A549 (cell line): ENCODE measurements around the gene ACSL5. TPM values are rescaled to one million over a fixed set of nuclear protein-coding genes. Genes with fewer than 3 reads are reported as not detected.

Source experiments
- ATAC-seq, 2 experiments: fragments of 200-7000 bp in 1 of 2; fragments of >200 bp in 1 of 2; cut with Nextera tagmentation in 1 of 2; cut with Tn5 transposase in 1 of 2; 3 replicates each; pipeline versions ENCODE4 v1.8.0 to v1.9.1; 2018 to 2020; ENCODE audit warnings: mild to moderate bottlenecking in 1 of 2, moderate library complexity in 1 of 2
- CTCF ChIA-PET: fragments of 300-600 bp; sonication (Branson Sonifier 250); formaldehyde crosslinking; extraction: SDS; loops from one replicate; lab custom pipeline; 2021; ENCODE audit warnings: antibody characterized with exemption, inconsistent platforms; lab: Yijun Ruan, JAX
- POLR2A ChIA-PET: fragments of 350-600 bp; formaldehyde crosslinking; extraction: SDS; loops from one replicate; lab custom pipeline; 2021; ENCODE audit warnings: antibody characterized with exemption, inconsistent platforms; lab: Yijun Ruan, JAX
- DNase-seq, 2 experiments: peaks; one replicate each; pipeline versions ENCODE4 v3.0.0 to v3.0.0-alpha.2; 2011 to 2016; ENCODE audit warnings: low read depth in 1 of 2, low spot score in 1 of 2
- FAIRE-seq: peaks from 2 replicates; lab custom pipeline; 2011; peaks lifted over from hg19 to GRCh38; lab: Jason Lieb, UNC
- H3K27ac ChIP-seq, 2 experiments: fragments of >200 bp; sonication (Bioruptor Twin); formaldehyde crosslinking; 3 replicates each; pipeline ENCODE4 v1.5.1; 2016 to 2017
- H3K4me1 ChIP-seq: fragments of >200 bp; sonication (Bioruptor Twin); formaldehyde crosslinking; 3 replicates; pipeline ENCODE4 v1.6.1; 2016
- H3K4me2 ChIP-seq: fragments of >200 bp; sonication (Bioruptor Twin); formaldehyde crosslinking; 3 replicates; pipeline ENCODE4 v1.6.1; 2016
- H3K4me3 ChIP-seq: fragments of >200 bp; sonication (Bioruptor Twin); formaldehyde crosslinking; 3 replicates; pipeline ENCODE4 v1.5.1; 2016
- H3K9me3 ChIP-seq: fragments of >200 bp; sonication (Bioruptor Twin); formaldehyde crosslinking; 3 replicates; pipeline ENCODE4 v1.6.1; 2016
- CBX2 ChIP-seq: fragments of 200-600 bp; sonication (generic); IDR thresholded peaks from 2 replicates; pipeline ENCODE4 v1.6.1; 2016; ENCODE audit warnings: low read depth, mild to moderate bottlenecking, borderline replicate concordance
- CHD2 ChIP-seq: fragments of 150-350 bp; IDR thresholded peaks from 2 replicates; pipeline ENCODE4 v1.6.1; 2014; ENCODE audit warnings: low read length; ENCODE audit not compliant: partially characterized antibody
- EHMT2 ChIP-seq: fragments of 200-600 bp; sonication (generic); IDR thresholded peaks from 2 replicates; pipeline ENCODE4 v1.6.1; 2016; ENCODE audit warnings: antibody characterized with exemption, low read depth, mild to moderate bottlenecking, moderate library complexity
- ESRRA ChIP-seq: fragments of 150-350 bp; IDR thresholded peaks from 2 replicates; pipeline ENCODE4 v1.6.1; 2014; ENCODE audit warnings: mild to moderate bottlenecking, low read length, borderline replicate concordance
- HDAC2 ChIP-seq: fragments of 200-600 bp; sonication (generic); IDR thresholded peaks from 2 replicates; pipeline ENCODE4 v1.6.1; 2016
- JUN ChIP-seq, 2 experiments: fragments of >200 bp; sonication (Bioruptor Twin); formaldehyde crosslinking; IDR thresholded peaks; 2 replicates in 1 of 2; 3 replicates in 1 of 2; pipeline ENCODE4 v1.6.1; 2016 to 2017
- JUNB ChIP-seq: fragments of >200 bp; sonication (Bioruptor Twin); formaldehyde crosslinking; IDR thresholded peaks from 2 replicates; pipeline ENCODE4 v1.6.1; 2016
- KDM1A ChIP-seq: fragments of 200-600 bp; sonication (generic); IDR thresholded peaks from 2 replicates; pipeline ENCODE4 v1.6.1; 2016; ENCODE audit warnings: low read depth, mild to moderate bottlenecking
- KDM5A ChIP-seq: fragments of 200-600 bp; sonication (generic); IDR thresholded peaks from 2 replicates; pipeline ENCODE4 v1.6.1; 2016; ENCODE audit warnings: antibody characterized with exemption, mild to moderate bottlenecking
- MAZ ChIP-seq: fragments of 150-350 bp; IDR thresholded peaks from 2 replicates; pipeline ENCODE4 v1.6.1; 2014; ENCODE audit warnings: antibody characterized with exemption, low read depth, low read length, borderline replicate concordance
- POLR2A ChIP-seq: IDR thresholded peaks from 2 replicates; pipeline ENCODE4 v1.6.1; 2012; ENCODE audit warnings: mild to moderate bottlenecking, low read length
- RARB ChIP-seq: fragments of 250-450 bp; sonication (Bioruptor Pico); IDR thresholded peaks from 2 replicates; pipeline ENCODE4 v1.8.0; 2021; ENCODE audit warnings: mild to moderate bottlenecking, moderate library complexity
- RCOR1 ChIP-seq: fragments of 150-350 bp; IDR thresholded peaks from 2 replicates; pipeline ENCODE4 v1.6.1; 2014; ENCODE audit warnings: antibody characterized with exemption, low read length, low read depth
- RFX5 ChIP-seq: fragments of 450-650 bp; IDR thresholded peaks from 2 replicates; pipeline ENCODE4 v1.7.1; 2014; ENCODE audit warnings: antibody characterized with exemption, mild to moderate bottlenecking, moderate library complexity
- SMC3 ChIP-seq: fragments of >200 bp; sonication (Bioruptor Twin); formaldehyde crosslinking; IDR thresholded peaks from 3 replicates; pipeline ENCODE4 v1.6.1; 2018; ENCODE audit warnings: inconsistent platforms
- TP53 ChIP-seq: fragments of 250-450 bp; sonication (Bioruptor Pico); IDR thresholded peaks from 2 replicates; pipeline ENCODE4 v1.5.0; 2021; ENCODE audit warnings: mild to moderate bottlenecking, moderate library complexity
- ZC3H11A ChIP-seq: fragments of 450-650 bp; IDR thresholded peaks from 2 replicates; pipeline ENCODE4 v1.6.1; 2014; ENCODE audit warnings: antibody characterized with exemption, mild to moderate bottlenecking
- ZSCAN20 ChIP-seq: fragments of 250-450 bp; sonication (Bioruptor Pico); IDR thresholded peaks from 2 replicates; pipeline ENCODE4 v1.8.0; 2022; ENCODE audit warnings: mild to moderate bottlenecking, moderate library complexity
- WGBS: methylation state at CpG from one replicate; pipeline ENCODE4 v1.1.6; 2017; ENCODE audit errors: missing lambda C conversion rate; 5-methylcytosine and 5-hydroxymethylcytosine counted together
- polyA plus RNA-seq, 4 experiments: library from polyadenylated mRNA; depleted of rRNA in 3 of 4; stranded (reverse); fragments of >200 nt; fragmentation: RNase III in 1 of 4; extraction: RNeasy Plus Mini Kit Qiagen cat#74134 plus additional on column Dnase treatment in 1 of 4; gene quantifications; 2 replicates in 3 of 4; 3 replicates in 1 of 4; pipeline ENCODE4 v1.2.3, GENCODE V29; 2011 to 2017
- TF ChIP-seq, protein P1 (sequence below): fragments of 250-450 bp; sonication (Bioruptor Pico); IDR thresholded peaks from 2 replicates; pipeline ENCODE4 v1.5.0; 2020; ENCODE audit warnings: low read depth, mild to moderate bottlenecking, moderate library complexity
- TF ChIP-seq, protein P2 (sequence below): fragments of >200 bp; sonication (Bioruptor Twin); formaldehyde crosslinking; IDR thresholded peaks from 2 replicates; pipeline ENCODE4 v1.6.1; 2016
- TF ChIP-seq, protein P3 (sequence below): fragments of >200 bp; sonication (Bioruptor Twin); formaldehyde crosslinking; IDR thresholded peaks from 3 replicates; pipeline ENCODE4 v1.6.1; 2016
- TF ChIP-seq, protein P4 (sequence below): fragments of 450-650 bp; IDR thresholded peaks from 2 replicates; pipeline ENCODE4 v1.6.1; 2014; ENCODE audit warnings: antibody characterized with exemption
- TF ChIP-seq, protein P5 (sequence below): IDR thresholded peaks from 2 replicates; pipeline ENCODE4 v1.6.1; 2012; ENCODE audit warnings: low read depth, borderline replicate concordance

The ACSL5 gene
- polyA plus RNA-seq, 2 of the 4 experiments (the other 2 are of a cell fraction), result 0.15 to 0.25 TPM

DNA sequence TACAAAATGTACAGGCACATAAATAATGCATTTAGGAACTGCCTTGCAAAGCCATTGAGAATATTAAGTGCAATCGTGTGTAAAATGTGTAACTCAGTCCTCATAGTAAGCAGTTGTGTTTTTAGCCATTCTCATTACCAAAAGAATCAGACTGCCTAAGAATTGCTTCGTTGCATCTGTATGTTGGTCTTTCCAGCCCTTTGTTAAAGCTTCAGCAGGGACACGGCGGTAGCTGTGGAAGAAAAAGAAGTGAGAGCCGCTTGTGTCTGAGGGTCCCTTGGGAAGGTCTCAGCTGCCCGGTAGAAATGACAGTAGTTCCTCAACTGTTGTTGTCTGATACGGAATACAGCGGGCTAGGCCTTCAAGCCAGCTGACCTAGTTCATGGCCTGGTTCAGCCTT is 22.8 kb upstream of the ACSL5 start:
- no peak for ATAC-seq
- Histone ChIP-seq H3K27ac (no peak overlapping the region), H3K4me2 (no peak overlapping the region), H3K4me1 (no peaks in the 10 kb centered on the region), H3K9me3 (no peaks in the 10 kb centered on the region), H3K4me3 (no peak overlapping the region)
- 69% methylated on average over 8 of the region's 8 CpGs for WGBS
- DNase-seq, result no peak
- ChIA-PET POLR2A (no interaction called here), CTCF (interaction anchor here (2.0 kb wide), 1 partner anchor 21 kb away, joined by 4 read pairs; no protein-coding TSS in a partner anchor)
- FAIRE-seq, result no peak
- TF ChIP-seq ESRRA (no peak), KDM1A (no peak), SMC3 (no peak), TP53 (CRISPR knock-in tag) (no peak), HDAC2 (no peak)
- TF ChIP-seq, protein P1, sequence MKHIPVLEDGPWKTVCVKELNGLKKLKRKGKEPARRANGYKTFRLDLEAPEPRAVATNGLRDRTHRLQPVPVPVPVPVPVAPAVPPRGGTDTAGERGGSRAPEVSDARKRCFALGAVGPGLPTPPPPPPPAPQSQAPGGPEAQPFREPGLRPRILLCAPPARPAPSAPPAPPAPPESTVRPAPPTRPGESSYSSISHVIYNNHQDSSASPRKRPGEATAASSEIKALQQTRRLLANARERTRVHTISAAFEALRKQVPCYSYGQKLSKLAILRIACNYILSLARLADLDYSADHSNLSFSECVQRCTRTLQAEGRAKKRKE (CRISPR knock-in tag), result no peak
- TF ChIP-seq, protein P2, sequence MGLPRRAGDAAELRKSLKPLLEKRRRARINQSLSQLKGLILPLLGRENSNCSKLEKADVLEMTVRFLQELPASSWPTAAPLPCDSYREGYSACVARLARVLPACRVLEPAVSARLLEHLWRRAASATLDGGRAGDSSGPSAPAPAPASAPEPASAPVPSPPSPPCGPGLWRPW, result no peak
- TF ChIP-seq, protein P3, sequence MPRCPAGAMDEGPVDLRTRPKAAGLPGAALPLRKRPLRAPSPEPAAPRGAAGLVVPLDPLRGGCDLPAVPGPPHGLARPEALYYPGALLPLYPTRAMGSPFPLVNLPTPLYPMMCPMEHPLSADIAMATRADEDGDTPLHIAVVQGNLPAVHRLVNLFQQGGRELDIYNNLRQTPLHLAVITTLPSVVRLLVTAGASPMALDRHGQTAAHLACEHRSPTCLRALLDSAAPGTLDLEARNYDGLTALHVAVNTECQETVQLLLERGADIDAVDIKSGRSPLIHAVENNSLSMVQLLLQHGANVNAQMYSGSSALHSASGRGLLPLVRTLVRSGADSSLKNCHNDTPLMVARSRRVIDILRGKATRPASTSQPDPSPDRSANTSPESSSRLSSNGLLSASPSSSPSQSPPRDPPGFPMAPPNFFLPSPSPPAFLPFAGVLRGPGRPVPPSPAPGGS, result no peak
- TF ChIP-seq, all 56 proteins: peak for 0

DNA sequence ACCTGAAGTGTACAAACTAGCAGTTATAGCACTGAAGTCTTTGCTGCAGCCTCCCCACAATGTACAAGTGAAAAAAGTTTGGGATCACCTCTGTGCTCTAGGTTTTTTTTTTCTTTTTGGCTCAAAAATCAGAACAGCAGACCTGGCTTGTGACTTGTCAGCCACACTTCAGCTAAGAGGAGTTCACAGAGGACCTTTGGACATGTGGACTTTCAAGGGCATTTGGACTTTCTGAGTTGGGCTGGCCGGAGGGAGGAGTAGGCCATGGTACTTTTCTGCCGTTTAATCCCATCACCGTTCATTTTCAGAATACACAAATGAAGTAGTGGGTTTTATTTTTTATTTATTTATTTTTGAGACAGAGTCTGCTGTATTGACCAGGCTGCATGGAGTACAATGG is 21.9 kb upstream of the ACSL5 start:
- no peak overlapping the region for H3K4me2 ChIP-seq
- DNase-seq (no peak), FAIRE-seq (no peak), ATAC-seq (no peak)
- CTCF ChIA-PET, result interaction anchor here (2.0 kb wide), 1 partner anchor 20 kb away, joined by 4 read pairs; no protein-coding TSS in a partner anchor
- no peak overlapping the region for H3K4me3 ChIP-seq
- TF ChIP-seq RFX5 (no peak), JUN (IDR thresholded peaks at IDR 0.05) (no peak), CHD2 (no peak), EHMT2 (no peak), POLR2A (no peak), MAZ (no peak), ZSCAN20 (CRISPR knock-in tag) (no peak), ZC3H11A (no peak), HDAC2 (no peak)
- TF ChIP-seq, protein P4, sequence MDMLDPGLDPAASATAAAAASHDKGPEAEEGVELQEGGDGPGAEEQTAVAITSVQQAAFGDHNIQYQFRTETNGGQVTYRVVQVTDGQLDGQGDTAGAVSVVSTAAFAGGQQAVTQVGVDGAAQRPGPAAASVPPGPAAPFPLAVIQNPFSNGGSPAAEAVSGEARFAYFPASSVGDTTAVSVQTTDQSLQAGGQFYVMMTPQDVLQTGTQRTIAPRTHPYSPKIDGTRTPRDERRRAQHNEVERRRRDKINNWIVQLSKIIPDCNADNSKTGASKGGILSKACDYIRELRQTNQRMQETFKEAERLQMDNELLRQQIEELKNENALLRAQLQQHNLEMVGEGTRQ, result no peak
- TF ChIP-seq, protein P1 (CRISPR knock-in tag), result no peak
- TF ChIP-seq, protein P3, result no peak
- POLR2A ChIA-PET, result no interaction called here
- no peak overlapping the region for H3K27ac ChIP-seq
- H3K9me3 ChIP-seq, result no peaks in the 10 kb centered on the region
- no peaks in the 10 kb centered on the region for H3K4me1 ChIP-seq
- WGBS, result 70% methylated on average over 3 of the region's 3 CpGs

DNA sequence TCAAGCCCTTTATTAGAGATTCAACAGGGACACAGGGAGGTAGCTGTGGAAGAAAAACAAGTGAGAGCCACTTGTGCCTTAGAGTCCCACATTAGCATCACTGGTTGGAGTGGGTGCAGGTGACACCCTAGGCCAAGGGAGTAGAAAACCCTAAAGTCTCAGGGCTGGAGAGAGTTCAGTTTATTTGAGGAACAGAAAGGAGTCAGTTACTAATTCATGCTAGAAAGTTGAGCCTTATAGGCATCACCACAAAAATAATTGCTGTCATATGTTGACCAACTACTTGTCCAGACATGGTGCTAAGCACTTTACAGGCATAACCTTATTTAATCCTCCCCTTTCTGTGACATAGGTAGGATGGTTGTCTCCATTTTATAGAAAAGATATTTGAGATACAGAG is 20.9 kb upstream of the ACSL5 start:
- ATAC-seq, result no peak
- no peak for TF ChIP-seq CBX2
- no peak for TF ChIP-seq RCOR1
- TF ChIP-seq KDM5A, result no peak
- no peak for TF ChIP-seq RARB (CRISPR knock-in tag)
- TF ChIP-seq SMC3, result no peak
- TF ChIP-seq, protein P5, sequence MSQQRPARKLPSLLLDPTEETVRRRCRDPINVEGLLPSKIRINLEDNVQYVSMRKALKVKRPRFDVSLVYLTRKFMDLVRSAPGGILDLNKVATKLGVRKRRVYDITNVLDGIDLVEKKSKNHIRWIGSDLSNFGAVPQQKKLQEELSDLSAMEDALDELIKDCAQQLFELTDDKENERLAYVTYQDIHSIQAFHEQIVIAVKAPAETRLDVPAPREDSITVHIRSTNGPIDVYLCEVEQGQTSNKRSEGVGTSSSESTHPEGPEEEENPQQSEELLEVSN, result no peak
- no peak for TF ChIP-seq JUNB
- CTCF ChIA-PET, result interaction anchor here (2.0 kb wide), 1 partner anchor 19 kb away, joined by 4 read pairs; no protein-coding TSS in a partner anchor

More for the DNA sequence above, 20.9 kb upstream of the ACSL5 start:
- H3K4me1 ChIP-seq, result no peaks in the 10 kb centered on the region
- DNase-seq (no peak), FAIRE-seq (no peak)
- POLR2A ChIA-PET, result no interaction called here
- H3K4me3 ChIP-seq, result no peak overlapping the region
- no peak overlapping the region for H3K27ac ChIP-seq
- H3K9me3 ChIP-seq, result no peaks in the 10 kb centered on the region
- no peak overlapping the region for H3K4me2 ChIP-seq
